ENCODE measurements around the gene TXNDC16. TPM values are rescaled to one million over a fixed set of nuclear protein-coding genes. Genes with fewer than 3 reads are reported as not detected.
"Not testable (repeated sequence)": the region's sequence is repeated elsewhere in the genome, so short reads cannot be mapped to it uniquely, and the experiment has no call there.

The TXNDC16 gene
- total RNA-seq, 1 donor from 2014 or later: 3.6 TPM

- H3K27me3 ChIP-seq (ENCODE audit: low read depth): no peaks in the 10 kb centered on the region
- no peak overlapping the region for H3K27ac ChIP-seq (replicated peaks)
- no peak overlapping the region for H3K4me3 ChIP-seq
- peaks cover 31% of the 10 kb centered on the region for H3K36me3 ChIP-seq
- TF ChIP-seq CTCF (IDR thresholded peaks at IDR 0.05; ENCODE audit: borderline replicate concordance): no peak
- H3K9me3 ChIP-seq (replicated peaks): no peaks in the 10 kb centered on the region
- no peaks in the 10 kb centered on the region for H3K4me1 ChIP-seq
- intact Hi-C loops (cut with micrococcal nuclease): no loop called here
- no peak for DNase-seq
These were observed 66.8 kb downstream of the TXNDC16 start for GRCh38 chr14:52485350-52485960.

DNA sequence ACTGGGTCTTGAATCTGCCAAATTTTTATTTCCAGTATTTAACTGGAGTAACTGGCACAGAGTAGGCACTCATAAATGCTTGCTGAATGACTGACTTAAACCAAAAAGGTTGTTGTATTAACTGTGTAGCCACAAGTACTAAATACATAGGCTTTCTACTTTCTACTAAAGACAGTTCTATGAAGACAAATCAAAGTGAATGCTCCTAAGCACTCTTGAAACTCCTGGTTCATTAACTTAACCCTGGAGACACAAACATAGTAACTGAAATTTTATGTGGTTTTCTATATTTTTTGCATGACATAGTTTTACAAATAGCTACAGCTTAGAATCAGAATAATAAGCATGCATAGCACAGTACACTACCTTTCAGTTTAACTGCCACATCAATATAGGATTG, 70.4 kb downstream of the TXNDC16 start:
- Histone ChIP-seq H3K4me3 (no peak overlapping the region), H3K36me3 (peaks cover 28% of the 10 kb centered on the region), H3K9me3 (replicated peaks) (peaks cover 12% of the 10 kb centered on the region), H3K27ac (replicated peaks) (no peak overlapping the region), H3K27me3 (ENCODE audit: low read depth) (no peaks in the 10 kb centered on the region), H3K4me1 (no peaks in the 10 kb centered on the region)
- TF ChIP-seq CTCF (IDR thresholded peaks at IDR 0.05; ENCODE audit: borderline replicate concordance): no peak
- DNase-seq: no peak
- intact Hi-C loops (cut with micrococcal nuclease): no loop called here

DNA sequence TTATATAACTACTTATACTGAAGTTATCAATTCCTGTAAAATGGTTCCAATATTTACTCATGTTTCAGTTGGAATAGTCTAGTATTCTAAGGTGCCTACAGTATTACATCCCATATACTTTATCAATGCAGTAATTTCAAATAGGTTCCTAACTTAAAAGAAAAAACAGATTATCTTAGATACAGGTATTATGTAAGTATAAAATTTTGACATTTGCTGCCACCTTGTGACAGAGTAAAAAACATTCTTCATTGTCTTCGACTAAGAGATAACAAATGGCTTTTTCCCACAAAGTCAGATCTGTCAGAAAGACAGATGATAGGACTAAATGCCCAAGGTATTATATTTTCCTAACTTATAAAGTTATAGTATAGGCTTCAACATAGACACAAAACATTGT, 78.7 kb downstream of the TXNDC16 start:
- intact Hi-C loops (cut with micrococcal nuclease): loop anchor here (5.0 kb wide), 1 partner anchor 176 kb away; no protein-coding TSS in a partner anchor
- Histone ChIP-seq H3K4me3 (no peak overlapping the region), H3K36me3 (peaks cover 39% of the 10 kb centered on the region), H3K27me3 (ENCODE audit: low read depth) (no peaks in the 10 kb centered on the region), H3K27ac (replicated peaks) (no peak overlapping the region), H3K9me3 (replicated peaks) (peaks cover 15% of the 10 kb centered on the region), H3K4me1 (no peaks in the 10 kb centered on the region)
- DNase-seq: no peak
- TF ChIP-seq CTCF (IDR thresholded peaks at IDR 0.05; ENCODE audit: borderline replicate concordance): peak; percentile 49

- no peak for TF ChIP-seq CTCF (IDR thresholded peaks at IDR 0.05; ENCODE audit: borderline replicate concordance)
- intact Hi-C loops (cut with micrococcal nuclease): loop anchor here (5.0 kb wide), 1 partner anchor 175 kb away; no protein-coding TSS in a partner anchor
- H3K4me1 ChIP-seq: no peaks in the 10 kb centered on the region
- H3K36me3 ChIP-seq: peaks cover 41% of the 10 kb centered on the region
- DNase-seq: no peak
- H3K4me3 ChIP-seq: no peak overlapping the region
- H3K27me3 ChIP-seq (ENCODE audit: low read depth): no peaks in the 10 kb centered on the region
- peaks cover 12% of the 10 kb centered on the region for H3K9me3 ChIP-seq (replicated peaks)
- no peak overlapping the region for H3K27ac ChIP-seq (replicated peaks)
These were observed 79.6 kb downstream of the TXNDC16 start for GRCh38 chr14:52472728-52473127.

- not testable (repeated sequence) for H3K27me3 ChIP-seq (ENCODE audit: low read depth); H3K27ac ChIP-seq (replicated peaks); H3K4me1 ChIP-seq; DNase-seq; H3K4me3 ChIP-seq; H3K9me3 ChIP-seq (replicated peaks)
- intact Hi-C loops (cut with micrococcal nuclease): loop anchor here (5.0 kb wide), 1 partner anchor 175 kb away; no protein-coding TSS in a partner anchor
- peaks cover 37% of the 10 kb centered on the region for H3K36me3 ChIP-seq
These were observed 80.1 kb downstream of the TXNDC16 start for GRCh38 chr14:52472251-52472650.

DNA sequence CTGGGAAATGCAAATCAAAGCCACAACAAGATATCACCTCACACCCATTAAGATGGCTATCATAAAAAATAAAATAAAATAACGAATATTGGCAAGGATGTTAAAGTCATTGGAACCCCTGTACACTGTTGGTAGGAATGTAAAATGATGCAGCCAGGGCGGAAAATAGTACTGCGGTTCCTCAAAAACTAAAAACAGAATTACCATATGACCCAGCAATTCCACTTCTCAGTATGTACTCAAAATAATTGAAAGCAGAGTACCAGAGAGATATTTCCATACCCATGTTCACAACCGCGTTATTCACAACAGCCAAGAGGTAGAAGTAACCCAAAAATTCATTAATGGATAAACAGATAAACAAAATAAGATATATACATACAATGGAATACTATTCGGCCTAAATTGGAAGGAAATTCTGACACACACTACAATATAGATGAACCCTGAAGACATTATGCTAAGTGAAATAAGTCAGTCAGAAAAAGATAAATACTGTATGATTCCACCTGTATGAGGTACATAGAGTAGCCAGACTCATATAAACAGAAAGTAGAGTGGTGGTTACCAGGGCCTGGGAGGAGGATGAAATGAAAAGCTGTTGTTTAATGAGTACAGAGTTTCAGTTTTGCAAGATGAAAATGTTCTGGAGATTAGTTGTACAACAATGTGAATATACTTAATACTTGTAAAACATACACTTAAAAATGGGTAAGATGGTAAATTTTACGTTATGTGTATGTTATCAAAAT, 84.6 kb downstream of the TXNDC16 start:
- Histone ChIP-seq H3K27me3 (ENCODE audit: low read depth) (no peaks in the 10 kb centered on the region), H3K36me3 (peaks cover 16% of the 10 kb centered on the region), H3K4me1 (no peaks in the 10 kb centered on the region), H3K4me3 (no peak overlapping the region), H3K27ac (replicated peaks) (no peak overlapping the region), H3K9me3 (replicated peaks) (no peaks in the 10 kb centered on the region)
- TF ChIP-seq CTCF (IDR thresholded peaks at IDR 0.05; ENCODE audit: borderline replicate concordance): no peak
- intact Hi-C loops (cut with micrococcal nuclease): no loop called here
- DNase-seq: no peak
